Stimulated activated CD4-positive, alpha-beta T cell treated with anti-CD3 and anti-CD28 coated beads, Interleukin-15, amount 100 ng/mL, for 1 hour (primary cell): ENCODE data around the gene LTBP2.
A peak's percentile ranks its signal among the peaks of the same experiment; 100 is the strongest.

Experiments used
- DNase-seq, 2 donors: peaks; one replicate each; pipeline ENCODE4 v3.0.0-alpha.2; 2020; ENCODE audit warnings: low read depth in 1 of 2, low spot score in 1 of 2

Gene LTBP2

DNA sequence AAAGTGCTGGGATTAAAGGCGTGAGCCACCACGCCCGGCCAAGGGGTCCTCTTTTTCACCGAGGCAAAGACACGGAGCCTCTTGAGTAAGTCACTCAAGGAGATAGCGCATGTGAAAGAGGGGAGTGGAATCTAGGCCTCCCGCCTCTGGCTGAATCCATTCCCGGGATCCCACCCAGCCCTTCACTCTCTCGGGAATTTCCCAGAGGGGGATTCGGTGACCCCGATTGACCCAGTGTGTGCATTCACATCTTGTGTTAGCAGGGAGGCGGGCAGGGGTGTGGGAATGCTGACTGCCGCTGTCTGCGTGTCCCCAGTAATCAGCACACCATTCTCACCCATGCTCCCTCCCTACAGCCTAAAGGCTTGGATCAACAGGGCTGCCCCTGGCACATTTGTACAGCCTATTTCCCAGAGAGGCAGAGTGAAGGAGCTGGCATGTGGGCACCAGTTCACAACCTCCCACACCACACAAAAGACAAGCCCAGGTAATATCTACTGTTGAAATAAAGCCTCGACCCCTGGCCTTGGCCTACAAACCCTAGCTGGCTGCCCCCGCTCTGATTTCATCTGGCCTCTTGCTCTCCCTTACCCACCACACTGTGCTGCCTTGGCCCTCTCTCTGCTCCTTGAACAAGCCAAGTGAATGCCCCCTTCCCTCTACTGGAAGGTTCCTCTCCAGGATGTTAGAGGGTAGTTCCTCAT, 1.3 kb upstream of the LTBP2 start:
- no peak for DNase-seq

DNA sequence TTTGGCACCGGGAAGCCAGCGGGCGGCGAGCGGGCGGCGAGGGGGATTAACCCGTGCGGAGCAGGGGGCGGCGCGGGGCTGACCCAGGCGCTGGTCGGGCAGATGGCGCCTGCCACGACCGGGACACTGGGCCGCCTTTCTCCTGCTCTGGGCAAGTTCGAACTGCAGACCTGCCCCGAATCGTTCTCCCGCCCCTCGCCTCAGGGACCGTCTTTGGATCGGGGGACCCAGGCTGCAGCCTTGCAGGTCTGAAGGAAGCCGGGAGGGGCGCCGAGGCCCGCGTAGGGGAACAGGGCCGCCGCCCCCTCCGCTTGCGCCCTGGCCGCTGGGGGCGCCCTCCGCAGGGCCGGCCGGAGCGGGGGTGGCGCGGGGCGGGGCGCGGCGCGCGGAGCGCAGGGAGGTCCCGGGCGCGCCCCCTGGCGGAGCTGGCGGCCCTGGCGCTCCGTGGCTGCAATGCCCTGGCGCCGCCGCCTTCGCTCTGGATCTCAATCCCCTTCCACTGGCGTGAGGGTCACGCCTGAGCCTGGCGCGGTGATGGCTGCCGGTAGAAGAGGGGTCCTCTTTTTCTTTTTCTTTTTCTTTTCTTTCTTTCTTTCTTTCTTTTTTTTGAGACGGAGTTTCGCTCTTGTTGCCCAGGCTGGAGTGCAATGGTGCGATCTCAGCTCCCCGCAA, 449 bp upstream of the LTBP2 start:
- DNase-seq = peak; percentile 77 to 83

GRCh38 chr14:74610866-74611649, 979 bp downstream of the LTBP2 start:
- no peak for DNase-seq

- DNase-seq = no peak
Observed at GRCh38 chr14:74610199-74610865, 1.7 kb downstream of the LTBP2 start.

- DNase-seq = no peak
Observed at GRCh38 chr14:74609721-74610120, 2.3 kb downstream of the LTBP2 start.

DNA sequence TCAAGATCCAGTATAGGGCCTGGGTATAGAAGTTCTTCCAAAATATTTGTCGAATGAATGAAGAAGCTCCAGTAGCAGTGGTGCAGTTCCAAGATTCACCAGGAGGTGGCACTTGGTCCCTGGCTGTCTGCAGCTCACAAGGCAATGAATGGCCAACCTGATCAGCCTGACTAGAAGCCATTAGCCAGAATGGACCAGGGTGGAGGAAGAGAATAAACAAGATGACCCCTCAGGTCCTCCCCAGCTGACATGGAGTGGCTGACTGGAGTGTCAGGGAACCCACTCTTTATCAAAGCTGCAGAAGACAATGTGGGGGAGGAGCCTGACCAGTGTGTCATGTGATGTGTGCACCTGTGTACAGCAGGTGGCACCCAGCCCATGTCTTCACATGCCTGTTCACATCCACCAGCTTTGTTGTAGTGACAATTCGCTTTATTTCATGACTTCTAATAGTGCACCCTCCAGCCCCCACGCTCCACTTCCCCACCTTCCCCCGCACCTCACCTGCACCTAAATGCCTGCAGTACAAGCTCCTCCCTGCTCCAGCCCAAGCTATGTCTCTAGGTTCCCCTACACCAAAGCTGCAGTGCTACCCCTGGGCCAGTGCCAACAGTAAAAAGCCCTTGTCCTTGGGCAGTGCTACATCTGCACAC, 3.0 kb downstream of the LTBP2 start:
- DNase-seq = peak; percentile 74

DNA sequence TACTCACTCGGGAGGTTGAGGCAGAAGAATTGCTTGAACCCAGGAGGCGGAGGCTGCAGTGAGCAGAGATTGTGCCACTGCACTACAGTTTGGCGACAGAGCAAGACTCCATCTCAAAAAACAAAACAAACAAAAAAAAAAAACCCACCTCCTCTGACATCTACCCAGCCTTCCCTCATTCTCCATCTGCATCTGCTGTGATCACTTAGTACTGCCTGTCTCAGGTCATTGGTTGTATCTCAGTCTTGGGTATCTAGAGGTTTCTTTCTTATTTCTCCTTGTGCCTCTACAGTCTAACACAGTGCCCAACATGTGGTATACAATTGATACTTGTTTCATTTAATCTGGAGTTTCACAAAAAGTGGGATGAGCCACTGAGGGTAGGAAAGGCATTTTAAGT, 5.3 kb downstream of the LTBP2 start:
- no peak for DNase-seq

DNA sequence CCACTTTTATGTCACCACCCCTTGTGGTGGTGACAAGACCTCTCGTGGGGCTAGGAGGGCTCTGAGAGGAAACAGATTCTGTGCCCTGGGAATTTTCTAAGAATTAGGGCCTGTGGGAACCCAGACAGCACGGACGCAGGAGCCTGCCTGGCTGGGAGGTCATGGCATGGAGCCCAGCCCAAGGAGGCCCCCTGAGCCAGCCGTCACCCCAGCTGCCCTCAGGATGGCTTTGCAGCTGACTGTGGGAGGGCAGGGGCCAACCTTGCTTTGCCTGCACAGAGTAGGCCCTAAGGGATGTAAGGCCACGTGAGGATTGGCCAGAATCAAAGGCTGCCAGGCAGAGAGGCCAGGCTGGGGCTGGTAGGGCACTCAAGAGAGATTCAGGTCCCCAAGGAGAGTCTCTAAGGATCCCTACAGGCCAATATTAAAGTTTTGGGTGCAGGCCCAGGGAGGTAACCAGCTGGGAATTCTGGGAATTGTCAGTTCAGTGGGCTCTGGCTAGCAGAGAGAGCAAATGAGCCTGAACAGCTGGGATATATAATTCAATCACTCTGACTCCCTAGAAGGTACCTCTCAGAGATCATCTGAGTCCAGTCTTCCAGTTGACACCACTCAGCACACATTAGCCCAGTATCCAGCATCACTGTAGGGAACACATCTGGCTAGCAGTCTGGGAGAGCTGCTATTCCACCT, 6.4 kb downstream of the LTBP2 start:
- no peak for DNase-seq

DNA sequence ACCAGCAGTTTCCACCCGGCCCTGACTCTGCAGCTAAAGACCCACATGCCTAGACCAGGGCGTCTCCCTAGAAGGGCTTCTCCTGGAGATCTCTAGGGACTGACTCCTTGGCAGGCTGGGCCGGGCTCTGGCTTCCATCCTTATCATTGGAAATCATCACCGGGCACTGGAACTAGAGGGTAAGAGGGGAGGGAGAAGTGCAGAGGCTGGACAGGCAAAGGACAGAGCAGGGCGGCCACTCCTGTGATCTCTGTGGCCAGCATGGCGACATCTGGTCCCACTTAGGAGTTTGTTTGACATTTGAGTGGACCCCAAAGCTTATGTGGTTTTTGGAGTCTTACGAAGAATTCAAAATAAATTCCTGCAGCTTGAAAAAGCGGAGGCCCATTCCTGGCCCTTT, 7.1 kb downstream of the LTBP2 start:
- DNase-seq = no peak

DNA sequence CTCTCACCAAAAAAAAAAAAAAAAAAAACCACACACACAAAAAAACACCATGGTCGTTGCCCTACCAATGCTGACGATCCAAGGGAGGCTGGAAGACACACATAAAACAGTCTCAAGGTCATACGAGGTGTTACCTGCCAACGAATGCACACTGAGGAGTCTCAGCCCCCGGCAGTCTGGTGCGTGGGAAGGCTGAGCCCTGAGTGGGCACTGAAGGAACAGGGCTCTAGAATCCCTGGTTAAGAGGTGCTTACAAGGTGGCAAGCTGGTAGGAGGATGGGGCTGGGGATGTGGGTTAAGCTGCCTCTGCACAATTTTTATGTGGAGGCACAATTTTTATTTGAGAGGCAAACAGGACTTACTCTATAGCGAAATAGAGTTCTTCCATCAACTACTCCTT, 7.9 kb downstream of the LTBP2 start:
- DNase-seq = no peak

- no peak for DNase-seq
Observed at GRCh38 chr14:74601982-74602381, 10.1 kb downstream of the LTBP2 start.

DNA sequence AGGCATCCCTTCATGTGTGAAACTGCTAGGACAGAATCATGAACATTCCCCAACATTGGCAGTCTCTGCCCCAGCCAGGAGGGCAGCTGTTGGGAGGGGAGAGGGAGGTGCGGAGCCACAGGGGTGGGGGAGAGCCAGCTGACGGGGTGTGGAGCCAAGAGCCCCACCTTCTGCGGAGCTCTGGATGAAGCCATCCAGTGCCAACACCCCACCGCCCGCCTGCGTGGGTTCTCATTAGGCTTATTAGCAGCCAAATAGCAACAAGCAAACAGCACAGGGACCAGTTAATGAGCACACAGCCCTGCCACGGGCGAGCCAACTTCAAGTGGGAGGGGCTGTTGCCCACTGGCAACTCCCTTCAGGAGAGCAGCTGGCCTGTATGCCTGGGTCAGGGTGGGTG, 12.1 kb downstream of the LTBP2 start:
- no peak for DNase-seq

DNA sequence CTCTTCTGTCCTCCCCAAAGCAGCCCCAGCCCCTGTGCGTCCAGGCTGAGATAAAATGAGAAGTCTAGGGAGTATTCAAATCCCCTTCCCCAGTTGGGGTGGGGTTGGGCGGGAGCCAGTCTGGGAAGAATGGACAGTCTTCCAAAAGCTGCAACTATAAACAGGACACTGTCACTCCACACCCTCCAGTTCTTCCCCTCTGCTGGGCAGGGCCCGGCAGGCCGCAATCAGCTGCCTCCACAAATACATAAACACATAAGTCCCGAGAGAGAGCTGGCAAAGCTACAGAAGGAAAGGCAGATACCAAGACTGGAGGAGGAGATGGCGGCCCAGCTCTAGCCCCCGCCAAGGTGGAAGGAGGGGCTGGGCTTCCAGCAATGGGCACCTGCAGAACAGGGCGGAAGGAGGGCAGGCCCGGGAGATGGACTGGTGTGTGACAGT, 12.7 kb downstream of the LTBP2 start:
- no peak for DNase-seq

DNA sequence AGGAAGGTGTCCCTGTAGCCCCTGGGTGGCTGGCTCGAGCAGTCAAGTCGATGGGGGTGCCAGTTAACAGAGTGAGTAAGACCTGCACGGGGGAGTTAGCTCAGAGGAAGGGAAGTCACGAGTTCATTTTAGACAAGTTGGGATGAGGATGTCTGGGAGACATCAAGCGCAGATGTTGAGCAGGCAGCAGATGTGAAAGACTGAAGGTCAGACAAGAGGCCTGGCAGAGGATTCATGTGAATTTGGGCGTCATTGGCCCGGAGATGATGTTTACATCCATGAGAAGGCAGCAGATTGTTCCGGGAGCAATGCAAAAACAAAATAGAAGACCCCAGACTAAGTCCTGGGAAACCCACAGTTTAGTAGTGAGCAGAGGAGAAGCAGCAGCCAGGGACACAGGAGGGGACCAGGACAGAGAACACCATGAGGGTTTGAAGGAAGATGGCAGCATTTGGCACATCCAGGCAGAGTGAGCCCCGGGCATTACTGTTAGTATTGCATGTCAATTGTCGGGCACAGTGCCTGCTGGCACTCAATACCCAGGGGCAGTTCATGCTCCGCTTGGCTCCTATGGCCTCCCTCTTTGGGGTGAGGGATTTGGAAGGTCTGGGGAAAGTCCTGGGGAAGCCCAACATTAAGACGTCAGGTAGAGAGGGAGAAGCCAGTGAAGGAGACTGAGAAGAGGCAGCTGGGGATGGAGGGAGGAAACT, 15.1 kb downstream of the LTBP2 start:
- no peak for DNase-seq

- no peak for DNase-seq
Observed at GRCh38 chr14:74595006-74595735, 16.9 kb downstream of the LTBP2 start.

- no peak for DNase-seq
Observed at GRCh38 chr14:74594606-74595005, 17.4 kb downstream of the LTBP2 start.

DNA sequence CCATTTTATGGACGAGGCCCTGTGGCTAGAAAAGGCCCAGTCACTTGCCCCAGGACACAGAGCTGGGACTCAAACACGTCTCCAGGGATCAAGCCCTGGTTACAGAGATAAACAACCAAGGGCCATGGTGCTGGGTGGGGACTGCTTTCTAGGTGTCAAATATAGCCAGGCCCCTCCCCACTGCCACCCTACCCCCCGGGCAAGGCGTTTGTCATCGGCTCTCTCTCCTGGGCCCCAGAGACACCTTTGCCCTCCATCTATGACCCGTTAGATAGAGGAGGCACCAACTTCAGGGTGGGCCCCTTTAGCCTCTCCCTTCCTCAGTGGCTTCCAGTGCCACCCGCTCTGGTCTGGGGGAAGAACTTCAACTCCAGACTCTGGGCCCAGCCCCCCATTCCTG, 18.0 kb downstream of the LTBP2 start:
- no peak for DNase-seq

GRCh38 chr14:74593241-74593953, 18.6 kb downstream of the LTBP2 start:
- no peak for DNase-seq
